NB4 (cell line): ENCODE results near the gene IQCE.

Source experiments
- CTCF ChIP-seq: IDR thresholded peaks from one replicate; pipeline ENCODE4 v1.5.1; 2012; ENCODE audit warnings: low read depth, low read length
- MYC ChIP-seq: IDR thresholded peaks from 2 replicates; pipeline ENCODE4 v1.6.1; 2011; ENCODE audit warnings: low read depth, low read length
- POLR2A ChIP-seq: IDR thresholded peaks from 2 replicates; pipeline ENCODE4 v1.6.1; 2011; ENCODE audit warnings: mild to moderate bottlenecking; ENCODE audit not compliant: insufficient read length; ENCODE audit errors: extremely low read depth

- TF ChIP-seq POLR2A (no peak), CTCF (no peak), MYC (no peak)
Observed at GRCh38 chr7:2553831-2554581, 4.8 kb upstream of the IQCE start.
